Astrocyte of the cerebellum (primary cell): ENCODE data around the gene SMIM10L1.

ENCODE experiments used
- DNase-seq: peaks from one replicate; pipeline ENCODE4 v3.0.0-alpha.2; 2011; ENCODE audit warnings: low read depth
- H3K4me3 ChIP-seq: 2 replicates; pipeline ENCODE4 v1.5.1; 2011; ENCODE audit warnings: mild to moderate bottlenecking, low read depth, low read length, moderate library complexity
- in situ Hi-C: cut with HindIII; loops from 2 replicates; pipeline ENCODE4 v1.10.0; 2017; ENCODE audit warnings: low sequenced_read_pairs
- TF ChIP-seq, protein P1 (sequence below): IDR thresholded peaks from 2 replicates; pipeline ENCODE4 v1.5.1; 2012; ENCODE audit warnings: low read length, low read depth, moderate library complexity, mild to moderate bottlenecking; ENCODE audit errors: missing control alignments

SMIM10L1 gene

GRCh38 chr12:11171969-11172675 is 1.1 kb downstream of the SMIM10L1 start:
- TF ChIP-seq, protein P1, sequence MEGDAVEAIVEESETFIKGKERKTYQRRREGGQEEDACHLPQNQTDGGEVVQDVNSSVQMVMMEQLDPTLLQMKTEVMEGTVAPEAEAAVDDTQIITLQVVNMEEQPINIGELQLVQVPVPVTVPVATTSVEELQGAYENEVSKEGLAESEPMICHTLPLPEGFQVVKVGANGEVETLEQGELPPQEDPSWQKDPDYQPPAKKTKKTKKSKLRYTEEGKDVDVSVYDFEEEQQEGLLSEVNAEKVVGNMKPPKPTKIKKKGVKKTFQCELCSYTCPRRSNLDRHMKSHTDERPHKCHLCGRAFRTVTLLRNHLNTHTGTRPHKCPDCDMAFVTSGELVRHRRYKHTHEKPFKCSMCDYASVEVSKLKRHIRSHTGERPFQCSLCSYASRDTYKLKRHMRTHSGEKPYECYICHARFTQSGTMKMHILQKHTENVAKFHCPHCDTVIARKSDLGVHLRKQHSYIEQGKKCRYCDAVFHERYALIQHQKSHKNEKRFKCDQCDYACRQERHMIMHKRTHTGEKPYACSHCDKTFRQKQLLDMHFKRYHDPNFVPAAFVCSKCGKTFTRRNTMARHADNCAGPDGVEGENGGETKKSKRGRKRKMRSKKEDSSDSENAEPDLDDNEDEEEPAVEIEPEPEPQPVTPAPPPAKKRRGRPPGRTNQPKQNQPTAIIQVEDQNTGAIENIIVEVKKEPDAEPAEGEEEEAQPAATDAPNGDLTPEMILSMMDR: no peak
- DNase-seq: peak; percentile 2
- peak overlapping the region; percentile 58 for H3K4me3 ChIP-seq
- in situ Hi-C loops: no loop called here

- in situ Hi-C loops: no loop called here
- no peak for DNase-seq
- no peak overlapping the region for H3K4me3 ChIP-seq
- TF ChIP-seq, protein P1: no peak
These were observed 3.0 kb downstream of the SMIM10L1 start for GRCh38 chr12:11174022-11174421.

GRCh38 chr12:11178250-11178649 is 7.3 kb downstream of the SMIM10L1 start:
- H3K4me3 ChIP-seq: no peak overlapping the region
- no peak for DNase-seq
- in situ Hi-C loops: loop anchor here (25.0 kb wide), 1 partner anchor 391 kb away; no protein-coding TSS in a partner anchor
- TF ChIP-seq, protein P1: no peak

GRCh38 chr12:11182529-11182928 is 11.5 kb downstream of the SMIM10L1 start:
- DNase-seq: no peak

DNA sequence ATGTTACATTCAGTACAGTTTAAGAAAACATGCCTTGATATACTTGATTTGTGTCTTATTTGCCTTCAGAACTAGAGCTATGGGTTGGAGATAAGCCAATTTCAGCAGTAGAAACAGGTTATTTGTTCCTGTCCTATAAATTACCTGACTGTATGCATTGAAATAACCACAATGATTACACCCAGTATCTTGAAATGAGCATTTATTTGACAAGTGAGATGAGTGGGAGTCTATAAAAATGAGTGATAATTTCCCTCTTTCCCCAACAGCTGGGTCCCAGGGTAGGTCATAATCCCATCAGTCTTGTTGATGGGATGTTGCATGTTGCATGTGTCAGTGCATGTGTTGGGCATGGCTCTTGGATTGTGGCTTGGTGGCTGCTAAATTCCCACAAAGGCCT is 12.0 kb downstream of the SMIM10L1 start:
- TF ChIP-seq, protein P1: no peak
- no peak overlapping the region for H3K4me3 ChIP-seq
- in situ Hi-C loops: loop anchor here (25.0 kb wide), 1 partner anchor 396 kb away; no protein-coding TSS in a partner anchor
- DNase-seq: no peak

More at GRCh38 chr12:11182529-11182928, 11.5 kb downstream of the SMIM10L1 start:
- in situ Hi-C loops: loop anchor here (25.0 kb wide), 1 partner anchor 395 kb away; no protein-coding TSS in a partner anchor
- H3K4me3 ChIP-seq: no peak overlapping the region
- TF ChIP-seq, protein P1: no peak

- in situ Hi-C loops: loop anchor here (25.0 kb wide), 1 partner anchor 400 kb away; no protein-coding TSS in a partner anchor
- TF ChIP-seq, protein P1: no peak
- no peak within 1 kb of the TSS for H3K4me3 ChIP-seq
- DNase-seq: no peak
These were observed 15.8 kb downstream of the SMIM10L1 start, which contains the start of gene TAS2R42 for GRCh38 chr12:11186837-11187236. Gene TAS2R42 (minus strand): TSS chr12:11186937. CDS start chr12:11186937, 0 bp downstream.
